Brain microvascular endothelial cell (primary cell): ENCODE measurements around the gene UNC13C.

Experiments used
- DNase-seq: peaks from one replicate; pipeline ENCODE4 v3.0.0-alpha.2; 2020
- H3K27ac ChIP-seq: fragments of 250-450 bp; sonication (Bioruptor Pico); 2 replicates; pipeline ENCODE4 v1.5.1; 2020; ENCODE audit warnings: mild to moderate bottlenecking, moderate library complexity
- H3K27me3 ChIP-seq: fragments of 250-450 bp; sonication (Bioruptor Pico); replicated peaks from 2 replicates; pipeline ENCODE4 v1.5.1; 2020; ENCODE audit warnings: mild to moderate bottlenecking
- H3K36me3 ChIP-seq: fragments of 250-450 bp; sonication (Bioruptor Pico); replicated peaks from 2 replicates; pipeline ENCODE4 v1.5.1; 2020; ENCODE audit warnings: mild to moderate bottlenecking
- H3K4me3 ChIP-seq: 2 replicates; pipeline ENCODE4 v1.5.1; 2011; ENCODE audit warnings: low read depth, mild to moderate bottlenecking, control low read depth, low read length, moderate library complexity
- CTCF ChIP-seq: IDR thresholded peaks from 2 replicates; pipeline ENCODE4 v1.5.1; 2011; ENCODE audit warnings: low read depth, mild to moderate bottlenecking, moderate library complexity, low read length, control low read depth, inconsistent platforms; ENCODE audit errors: missing control alignments
- in situ Hi-C: cut with HindIII; loops from 2 replicates; pipeline ENCODE4 v1.10.0; 2017; ENCODE audit warnings: low sequenced_read_pairs, low pct_ligation_motif_present

Gene UNC13C

DNA sequence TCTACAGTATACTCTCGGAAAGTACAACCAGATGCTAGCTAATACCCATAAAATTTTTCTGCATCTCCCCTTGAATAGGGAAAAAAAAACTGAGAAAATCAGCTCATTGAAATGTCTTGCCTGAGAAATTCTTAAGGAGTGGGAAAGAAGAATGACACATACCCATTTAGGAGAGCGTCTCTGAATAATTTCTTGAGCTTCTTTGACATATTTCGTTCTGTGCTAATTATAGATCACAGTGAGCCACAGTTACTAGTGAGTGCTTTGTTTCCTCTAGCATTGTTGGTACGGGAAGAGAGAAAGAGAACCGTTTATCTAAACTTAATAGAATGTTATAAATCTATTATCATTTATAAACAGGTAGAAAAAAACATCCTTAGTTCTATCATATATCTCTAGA lies 588.4 kb downstream of the UNC13C start:
- H3K36me3 ChIP-seq: no peaks in the 10 kb centered on the region
- no peak overlapping the region for H3K4me3 ChIP-seq
- no peak overlapping the region for H3K27ac ChIP-seq
- no peaks in the 10 kb centered on the region for H3K27me3 ChIP-seq
- no peak for TF ChIP-seq CTCF
- no peak for DNase-seq
- in situ Hi-C loops: no loop called here

DNA sequence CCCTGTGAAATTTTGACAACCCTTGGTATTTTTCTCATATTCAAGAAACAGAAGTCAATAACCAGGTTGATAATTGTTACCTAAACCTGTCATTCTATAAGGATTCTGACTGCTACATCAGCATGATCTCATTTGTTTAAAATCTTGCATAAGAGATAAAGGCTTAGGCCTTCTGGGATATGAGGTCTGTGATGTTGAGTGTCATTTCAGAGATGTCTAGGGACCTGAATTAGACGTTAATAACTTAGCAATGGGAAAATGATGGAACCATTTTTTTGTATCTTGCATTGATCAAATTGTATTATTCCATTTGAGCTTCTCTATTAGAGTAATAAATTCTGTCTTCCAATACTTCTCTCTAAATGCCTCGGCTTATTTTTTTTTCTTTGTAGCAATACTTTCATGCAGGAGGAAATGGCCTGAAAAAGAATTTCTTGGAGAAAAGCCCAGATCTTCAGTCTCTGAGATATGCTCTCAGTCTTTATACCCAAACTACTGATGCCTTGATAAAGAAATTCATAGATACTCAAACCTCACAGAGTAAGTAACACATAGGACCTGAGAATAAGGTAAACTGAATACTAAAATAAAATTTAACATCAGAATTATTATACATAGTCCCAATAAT lies 589.3 kb downstream of the UNC13C start:
- DNase-seq: no peak
- H3K27me3 ChIP-seq: no peaks in the 10 kb centered on the region
- H3K4me3 ChIP-seq: no peak overlapping the region
- in situ Hi-C loops: no loop called here
- H3K36me3 ChIP-seq: no peaks in the 10 kb centered on the region
- H3K27ac ChIP-seq: no peak overlapping the region
- no peak for TF ChIP-seq CTCF

DNA sequence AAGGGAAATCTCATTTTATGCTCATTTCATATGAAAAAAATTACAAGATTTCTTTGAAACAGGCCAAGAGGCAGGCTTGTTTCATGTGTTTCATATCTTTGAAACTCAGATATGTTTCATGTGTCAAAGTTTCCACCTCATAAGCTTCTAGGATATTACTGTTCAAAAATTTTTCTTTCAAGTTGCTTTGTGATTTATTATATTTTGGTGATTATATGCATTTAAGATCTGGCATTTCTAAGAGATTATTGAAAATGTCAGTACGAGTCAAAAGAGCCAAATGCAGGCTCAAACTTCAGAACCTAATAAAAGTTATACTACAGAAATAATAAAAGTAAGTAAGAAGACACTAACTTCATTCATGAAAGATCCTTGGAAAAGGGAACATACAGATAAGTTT lies 590.1 kb downstream of the UNC13C start:
- no peak for DNase-seq
- H3K27ac ChIP-seq: no peak overlapping the region
- no peaks in the 10 kb centered on the region for H3K36me3 ChIP-seq
- TF ChIP-seq CTCF: no peak
- H3K4me3 ChIP-seq: no peak overlapping the region
- no peaks in the 10 kb centered on the region for H3K27me3 ChIP-seq
- in situ Hi-C loops: no loop called here

DNA sequence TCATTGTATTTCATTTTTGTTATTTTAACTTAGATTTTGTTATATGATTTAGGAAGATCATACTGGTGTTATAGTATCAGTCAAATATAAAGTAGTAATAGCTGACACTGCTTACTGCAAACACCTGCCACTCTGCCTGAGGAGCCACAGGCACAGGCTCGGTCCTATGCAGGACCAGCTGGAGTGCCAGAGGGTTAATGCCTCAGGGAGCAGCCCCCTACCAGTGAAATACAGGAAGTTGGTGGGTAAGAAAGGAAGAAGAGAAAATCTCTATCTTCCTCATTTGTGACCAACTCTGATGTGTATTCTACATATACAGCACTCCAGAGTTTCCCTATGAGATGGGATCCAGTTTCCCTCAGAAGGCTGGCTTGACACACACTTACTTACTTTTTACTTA lies 593.3 kb downstream of the UNC13C start:
- DNase-seq: no peak
- in situ Hi-C loops: no loop called here
- Histone ChIP-seq H3K36me3 (no peaks in the 10 kb centered on the region), H3K27me3 (no peaks in the 10 kb centered on the region), H3K4me3 (no peak overlapping the region), H3K27ac (no peak overlapping the region)
- no peak for TF ChIP-seq CTCF

DNA sequence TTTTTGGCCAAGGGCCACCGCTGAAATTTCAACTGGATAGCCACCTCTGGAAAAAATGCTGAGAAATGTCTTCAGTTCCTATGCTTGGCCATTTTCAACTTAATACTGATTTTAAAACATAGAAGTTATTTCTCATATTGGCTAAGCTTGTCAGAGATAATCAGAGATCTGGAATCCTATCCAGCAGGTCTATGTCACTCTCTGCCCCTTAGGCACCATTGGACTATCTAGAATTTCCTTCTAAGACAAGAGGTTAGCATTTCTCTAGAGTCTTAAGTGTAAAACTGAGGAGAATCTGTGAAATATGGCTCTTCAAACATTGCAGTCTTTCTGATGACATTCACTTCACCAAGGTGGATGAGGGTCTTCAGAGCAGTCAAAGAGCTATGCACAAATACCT lies 597.3 kb downstream of the UNC13C start:
- H3K4me3 ChIP-seq: no peak overlapping the region
- TF ChIP-seq CTCF: no peak
- DNase-seq: no peak
- H3K27me3 ChIP-seq: no peaks in the 10 kb centered on the region
- in situ Hi-C loops: no loop called here
- no peaks in the 10 kb centered on the region for H3K36me3 ChIP-seq
- no peak overlapping the region for H3K27ac ChIP-seq

- H3K27me3 ChIP-seq: no peaks in the 10 kb centered on the region
- H3K4me3 ChIP-seq: no peak overlapping the region
- no peak overlapping the region for H3K27ac ChIP-seq
- DNase-seq: no peak
- in situ Hi-C loops: no loop called here
- no peaks in the 10 kb centered on the region for H3K36me3 ChIP-seq
- no peak for TF ChIP-seq CTCF
Measured at GRCh38 chr15:54576298-54576935, 598.2 kb downstream of the UNC13C start.
